Measurements from ENCODE around the gene MAN2B2. TPM values are rescaled to one million over a fixed set of nuclear protein-coding genes. Genes with fewer than 3 reads are reported as not detected.
A peak's percentile ranks its signal among the peaks of the same experiment; 100 is the strongest.

MAN2B2 gene
- total and polyA plus RNA-seq, 2 of the 8 experiments (the other 6 are each of a cell fraction or from before 2014, with no cell fraction given): 3.3 to 4.0 TPM

- H3K4me1 ChIP-seq (replicated peaks in 1 of 4; ENCODE audit: control insufficient read depth in 3 of 4, insufficient read depth in 4 of 4, low read length in 3 of 4): no peaks in the 10 kb centered on the region; a peak in 1 of 7 replicates
- H2BK20ac ChIP-seq (ENCODE audit: low read length): no peak overlapping the region
- peaks cover 0 to 7% (median 2%) of the 10 kb centered on the region in 4 experiments; a peak in 3 of 8 replicates for H3K36me3 ChIP-seq (ENCODE audit: control insufficient read depth in 2 of 4, insufficient read depth in 4 of 4, low read length in 3 of 4)
- TF ChIP-seq CTCF (IDR thresholded peaks at IDR 0.05; ENCODE audit: control extremely low read depth in 1 of 3, insufficient read depth in 1 of 3, low read depth in 1 of 3, low read length in 3 of 3): 0 out of 4 replicates have a peak, but pooled peaks of 1 of the 3 experiments have one; percentile 5
- no peak for TF ChIP-seq CHD2 (IDR thresholded peaks at IDR 0.05; ENCODE audit: low read length)
- no peak for TF ChIP-seq RAD21 (IDR thresholded peaks at IDR 0.05 in 1 of 2, conservative IDR thresholded peaks at IDR 0.05 in 1 of 2; ENCODE audit: low read depth in 2 of 2, low read length in 2 of 2)
- H4K5ac ChIP-seq (ENCODE audit: insufficient read length, low read depth, low read length): no peak overlapping the region
- H3K23ac ChIP-seq (ENCODE audit: insufficient read length): no peak overlapping the region
- no peak overlapping the region for H2AK5ac ChIP-seq (ENCODE audit: low read depth, low read length)
- CTCF ChIA-PET (ENCODE audit: partially characterized antibody): interaction anchor here (0.9 kb wide), 1 partner anchor 17 kb away, joined by 3 read pairs; no protein-coding TSS in a partner anchor
- H3K79me1 ChIP-seq (ENCODE audit: low read depth, low read length): no peaks in the 10 kb centered on the region
- H2AFZ ChIP-seq (ENCODE audit: low read length): no peak overlapping the region
- no peak overlapping the region for H3K56ac ChIP-seq (replicated peaks; ENCODE audit: insufficient read length, low read depth, low read length)
- peaks cover 2 to 3% of the 10 kb centered on the region in 2 experiments for H4K20me1 ChIP-seq (replicated peaks in 1 of 2; ENCODE audit: control insufficient read depth in 1 of 2, insufficient read depth in 2 of 2, low read length in 2 of 2)
- 74% methylated on average over 6 of the region's 12 CpGs; no CpG with 5 or more reads in 1 of the 2 experiments for WGBS, 2 experiments (ENCODE audit: extremely low coverage in 1 of 2, insufficient coverage in 1 of 2, insufficient read length in 1 of 2, insufficient replicate concordance in 2 of 2, low coverage in 1 of 2, low lambda C conversion rate in 2 of 2, missing lambda C conversion rate in 1 of 2)
- DNase-seq (ENCODE audit: low read depth in 1 of 2, low spot score in 2 of 2): no peak
- no peak overlapping the region for H4K91ac ChIP-seq (replicated peaks; ENCODE audit: insufficient read length, low read length)
- peaks cover 5 to 7% of the 10 kb centered on the region in 2 experiments; a peak in 3 of 4 replicates for H3K9me3 ChIP-seq (ENCODE audit: insufficient read depth in 2 of 2, low read depth in 1 of 2, low read length in 1 of 2)
- FAIRE-seq: no peak
- no peaks in the 10 kb centered on the region for H3K79me2 ChIP-seq (ENCODE audit: control insufficient read depth in 1 of 2, insufficient read depth in 2 of 2, low read length in 2 of 2)
- no peak overlapping the region for H2BK12ac ChIP-seq (ENCODE audit: low read depth, low read length)
- POLR2A ChIA-PET (ENCODE audit: partially characterized antibody): no interaction called here
- H3K14ac ChIP-seq (ENCODE audit: insufficient read length): no peak overlapping the region
- H3K18ac ChIP-seq (ENCODE audit: extremely low read depth, low read length): no peak overlapping the region
- no peak overlapping the region for H3K4me2 ChIP-seq (ENCODE audit: insufficient read depth in 1 of 2, low read depth in 2 of 2, low read length in 2 of 2)
- H2BK120ac ChIP-seq (replicated peaks; ENCODE audit: low read depth, low read length): no peak overlapping the region
- H2BK5ac ChIP-seq (ENCODE audit: low read depth, low read length): no peak overlapping the region
- H3K4me3 ChIP-seq (ENCODE audit: extremely low read depth in 1 of 4, insufficient read depth in 2 of 4, low read depth in 3 of 4, low read length in 4 of 4): no peak overlapping the region
- H3K27ac ChIP-seq (ENCODE audit: low read depth, low read length): no peak overlapping the region
- H4K8ac ChIP-seq (ENCODE audit: extremely low read depth, insufficient read depth, low read length): no peak overlapping the region
- H3K27me3 ChIP-seq (replicated peaks in 1 of 4; ENCODE audit: control insufficient read depth in 3 of 4, extremely low read depth in 1 of 4, insufficient read depth in 3 of 4, low read length in 3 of 4): no peaks in the 10 kb centered on the region
- H2BK15ac ChIP-seq (ENCODE audit: low read length): no peak overlapping the region
- no peak overlapping the region for H3K9ac ChIP-seq (replicated peaks in 1 of 4; ENCODE audit: extremely low read depth in 1 of 4, low read depth in 3 of 4, low read length in 3 of 4)
- no peak overlapping the region for H3K4ac ChIP-seq (replicated peaks; ENCODE audit: insufficient read length, low read depth, low read length)
- peaks cover 2% of the 10 kb centered on the region; the same call in 1 of the 2 replicates for H3K23me2 ChIP-seq (ENCODE audit: low read depth, low read length)
Measured at GRCh38 chr4:6603128-6603527, 28.1 kb downstream of the MAN2B2 start.

All from H1 (cell line).